Activated B cell treated with CpG ODN at 0.5 μM for 24 hours (primary cell): Measurements from ENCODE around the gene SASH1. TPM values are rescaled to one million over a fixed set of nuclear protein-coding genes. Genes with fewer than 3 reads are reported as not detected.
A peak's percentile ranks its signal among the peaks of the same experiment; 100 is the strongest.

Experiments
- ATAC-seq: fragments of 200-7000 bp; cut with Tn5 transposase; one replicate; pipeline ENCODE4 v1.10.0; 2021; ENCODE audit warnings: low read depth, mild to moderate bottlenecking, moderate library complexity
- CTCF ChIA-PET: fragments of 350-600 bp; sonication (Branson Sonifier 250); formaldehyde crosslinking; loops from one replicate; lab custom pipeline; 2021; ENCODE audit warnings: antibody characterized with exemption; lab: Charles Lee
- POLR2A ChIA-PET: fragments of 350-600 bp; sonication (Branson Sonifier 250); formaldehyde crosslinking; loops from one replicate; lab custom pipeline; 2021; ENCODE audit warnings: antibody characterized with exemption; lab: Charles Lee
- DNase-seq: peaks from one replicate; pipeline ENCODE4 v3.0.0; 2022
- H3K27ac Mint-ChIP-seq: one replicate; pipeline ENCODE4 v1.8.0; 2020; ENCODE audit warnings: mixed read lengths
- H3K27me3 Mint-ChIP-seq: one replicate; pipeline ENCODE4 v1.8.0; 2021; ENCODE audit warnings: mixed read lengths
- H3K36me3 Mint-ChIP-seq: one replicate; pipeline ENCODE4 v1.8.0; 2021; ENCODE audit warnings: low read depth, mixed read lengths
- H3K4me1 Mint-ChIP-seq: one replicate; pipeline ENCODE4 v1.8.0; 2021; ENCODE audit warnings: mixed read lengths
- H3K4me3 Mint-ChIP-seq: one replicate; pipeline ENCODE4 v1.8.0; 2020; ENCODE audit warnings: mild to moderate bottlenecking, mixed read lengths
- H3K9me3 Mint-ChIP-seq: one replicate; pipeline ENCODE4 v1.8.0; 2020; ENCODE audit warnings: mixed read lengths
- CTCF ChIP-seq: fragments of 200-600 bp; IDR thresholded peaks from one replicate; pipeline ENCODE4 v1.8.0; 2022; ENCODE audit warnings: antibody characterized with exemption, mild to moderate bottlenecking
- intact Hi-C: fragments of 100-400 bp; cut with micrococcal nuclease; formaldehyde crosslinking; loops from one replicate; pipeline ENCODE4 v1.15.1; 2024
- total RNA-seq: library from RNA; stranded (reverse); gene quantifications from 2 replicates; pipeline ENCODE4 v1.2.3, GENCODE V29; 2022

The SASH1 gene
- total RNA-seq, 1 donor from 2014 or later = 0.49 TPM

- DNase-seq (no peak), ATAC-seq (no peak)
- Mint-ChIP-seq H3K27me3 (no peaks in the 10 kb centered on the region), H3K4me1 (peaks cover 70% of the 10 kb centered on the region), H3K36me3 (no peaks in the 10 kb centered on the region), H3K9me3 (no peaks in the 10 kb centered on the region), H3K27ac (peak overlapping the region; percentile 82), H3K4me3 (peak overlapping the region; percentile 64)
- intact Hi-C loops = loop anchor here (2.0 to 5.0 kb wide), 2 partner anchors 57 to 1319 kb away; partner anchors contain the start of gene STXBP5
- no peak for TF ChIP-seq CTCF
- POLR2A ChIA-PET = no interaction called here
- CTCF ChIA-PET = interaction anchor here (1.0 kb wide), 1 partner anchor 38 kb away, joined by 3 read pairs; no protein-coding TSS in a partner anchor
Observed at GRCh38 chr6:148521586-148521985, 178.9 kb downstream of the SASH1 start.

GRCh38 chr6:148523048-148523447 lies 180.4 kb downstream of the SASH1 start:
- Mint-ChIP-seq H3K9me3 (no peaks in the 10 kb centered on the region), H3K36me3 (no peaks in the 10 kb centered on the region), H3K4me3 (no peak overlapping the region), H3K27ac (no peak overlapping the region), H3K27me3 (no peaks in the 10 kb centered on the region), H3K4me1 (peaks cover 63% of the 10 kb centered on the region)
- intact Hi-C loops = loop anchor here (5.0 kb wide), 1 partner anchor 1321 kb away; the partner anchor contains the start of gene STXBP5
- ChIA-PET CTCF (no interaction called here), POLR2A (no interaction called here)
- no peak for TF ChIP-seq CTCF
- ATAC-seq (no peak), DNase-seq (no peak)

GRCh38 chr6:148523551-148523950 lies 180.9 kb downstream of the SASH1 start:
- POLR2A ChIA-PET = interaction anchor here (0.6 kb wide), 1 partner anchor 238 kb away, joined by 6 read pairs; no protein-coding TSS in a partner anchor
- Mint-ChIP-seq H3K36me3 (no peaks in the 10 kb centered on the region), H3K27ac (peak overlapping the region; percentile 31), H3K9me3 (no peaks in the 10 kb centered on the region), H3K4me1 (peaks cover 63% of the 10 kb centered on the region), H3K4me3 (no peak overlapping the region), H3K27me3 (no peaks in the 10 kb centered on the region)
- no peak for ATAC-seq
- CTCF ChIA-PET = no interaction called here
- intact Hi-C loops = loop anchor here (5.0 kb wide), 1 partner anchor 1321 kb away; the partner anchor contains the start of gene STXBP5
- TF ChIP-seq CTCF = no peak
- no peak for DNase-seq

GRCh38 chr6:148524471-148524882 lies 181.8 kb downstream of the SASH1 start:
- TF ChIP-seq CTCF = no peak
- DNase-seq = no peak
- Mint-ChIP-seq H3K36me3 (no peaks in the 10 kb centered on the region), H3K27ac (peak overlapping the region; percentile 72), H3K4me3 (peak overlapping the region; percentile 60), H3K4me1 (peaks cover 55% of the 10 kb centered on the region), H3K9me3 (no peaks in the 10 kb centered on the region), H3K27me3 (no peaks in the 10 kb centered on the region)
- ChIA-PET POLR2A (interaction anchor here (0.6 kb wide), 2 partner anchors 49 to 237 kb away, joined by 3 to 6 read pairs; no protein-coding TSS in a partner anchor), CTCF (no interaction called here)
- ATAC-seq = no peak
- intact Hi-C loops = loop anchor here (5.0 kb wide), 1 partner anchor 1322 kb away; the partner anchor contains the start of gene STXBP5

- POLR2A ChIA-PET = interaction anchor here (0.6 kb wide), 1 partner anchor 49 kb away, joined by 3 read pairs; no protein-coding TSS in a partner anchor
- Mint-ChIP-seq H3K36me3 (no peaks in the 10 kb centered on the region), H3K9me3 (no peaks in the 10 kb centered on the region), H3K27ac (peak overlapping the region; percentile 72), H3K4me1 (peaks cover 50% of the 10 kb centered on the region), H3K27me3 (no peaks in the 10 kb centered on the region), H3K4me3 (peak overlapping the region; percentile 60)
- CTCF ChIA-PET = no interaction called here
- no peak for DNase-seq
- TF ChIP-seq CTCF = no peak
- intact Hi-C loops = loop anchor here (5.0 kb wide), 1 partner anchor 1323 kb away; the partner anchor contains the start of gene STXBP5
- no peak for ATAC-seq
Observed at GRCh38 chr6:148524976-148525375, 182.3 kb downstream of the SASH1 start.
